Astrocyte (in vitro differentiated cells and primary cell): ENCODE measurements around the gene RALGAPA2. TPM values are rescaled to one million over a fixed set of nuclear protein-coding genes. Genes with fewer than 3 reads are reported as not detected.

Source experiments
- DNase-seq: peaks from one replicate; pipeline ENCODE4 v3.0.0-alpha.2; 2010; ENCODE audit warnings: low read depth
- FAIRE-seq: peaks from 2 replicates; lab custom pipeline; 2011; peaks lifted over from hg19 to GRCh38; lab: Jason Lieb, UNC
- H2AFZ ChIP-seq: 2 replicates; pipeline ENCODE4 v1.6.0; 2012; ENCODE audit warnings: low read depth, low read length, inconsistent platforms
- H3K27ac ChIP-seq: 2 replicates; pipeline ENCODE4 v1.5.1; 2011; ENCODE audit warnings: low read depth, low read length, inconsistent platforms
- H3K27me3 ChIP-seq: 2 replicates; pipeline ENCODE4 v1.6.0; 2011; ENCODE audit warnings: low read length, inconsistent platforms; ENCODE audit not compliant: insufficient read depth
- H3K36me3 ChIP-seq: 2 replicates; pipeline ENCODE4 v1.5.1; 2011; ENCODE audit warnings: low read length, inconsistent platforms; ENCODE audit not compliant: insufficient read depth
- H3K4me1 ChIP-seq: 2 replicates; pipeline ENCODE4 v1.5.1; 2011; ENCODE audit warnings: low read length, inconsistent platforms; ENCODE audit not compliant: insufficient read depth
- H3K4me2 ChIP-seq: 2 replicates; pipeline ENCODE4 v1.6.0; 2012; ENCODE audit warnings: low read length, inconsistent platforms
- H3K4me3 ChIP-seq: 2 replicates; pipeline ENCODE4 v1.5.1; 2011; ENCODE audit warnings: low read depth, mild to moderate bottlenecking, low read length, inconsistent platforms; ENCODE audit not compliant: insufficient read depth
- H3K79me2 ChIP-seq: 2 replicates; pipeline ENCODE4 v1.6.0; 2012; ENCODE audit warnings: mild to moderate bottlenecking, low read length, inconsistent platforms; ENCODE audit not compliant: insufficient read depth
- H3K9ac ChIP-seq: 2 replicates; pipeline ENCODE4 v1.6.0; 2012; ENCODE audit warnings: mild to moderate bottlenecking, low read length, inconsistent platforms
- H3K9me3 ChIP-seq: 2 replicates; pipeline ENCODE4 v1.5.1; 2012; ENCODE audit warnings: low read depth, mild to moderate bottlenecking, low read length, inconsistent platforms; ENCODE audit not compliant: insufficient read depth
- H4K20me1 ChIP-seq: 2 replicates; pipeline ENCODE4 v1.6.0; 2012; ENCODE audit warnings: low read length, inconsistent platforms; ENCODE audit not compliant: insufficient read depth
- H3K27ac Mint-ChIP-seq: one replicate; pipeline ENCODE4 v1.8.0; 2021; ENCODE audit warnings: mild to moderate bottlenecking, mixed read lengths; ENCODE audit not compliant: unreplicated experiment
- H3K27me3 Mint-ChIP-seq: one replicate; pipeline ENCODE4 v1.8.0; 2021; ENCODE audit warnings: low read depth, mixed read lengths; ENCODE audit not compliant: unreplicated experiment
- H3K36me3 Mint-ChIP-seq: one replicate; pipeline ENCODE4 v1.8.0; 2021; ENCODE audit warnings: low read depth, mixed read lengths; ENCODE audit not compliant: unreplicated experiment
- H3K4me1 Mint-ChIP-seq: one replicate; pipeline ENCODE4 v1.8.0; 2021; ENCODE audit warnings: low read depth, mixed read lengths; ENCODE audit not compliant: unreplicated experiment
- H3K4me3 Mint-ChIP-seq: one replicate; pipeline ENCODE4 v1.8.0; 2021; ENCODE audit warnings: mild to moderate bottlenecking, moderate library complexity, mixed read lengths; ENCODE audit not compliant: unreplicated experiment
- H3K9me3 Mint-ChIP-seq: one replicate; pipeline ENCODE4 v1.8.0; 2021; ENCODE audit warnings: mild to moderate bottlenecking, mixed read lengths; ENCODE audit not compliant: unreplicated experiment
- CTCF ChIP-seq: IDR thresholded peaks from 2 replicates; pipeline ENCODE4 v1.5.1; 2011; ENCODE audit warnings: low read depth, mild to moderate bottlenecking, inconsistent platforms, low read length, moderate library complexity; ENCODE audit not compliant: insufficient read depth
- EZH2 ChIP-seq: IDR thresholded peaks from 2 replicates; pipeline ENCODE4 v1.6.1; 2012; ENCODE audit warnings: mild to moderate bottlenecking, low read length, inconsistent platforms; ENCODE audit not compliant: insufficient read depth
- total RNA-seq: library from RNA; stranded (reverse); gene quantifications from 2 replicates; pipeline ENCODE4 v1.2.1, GENCODE V29; 2021

RALGAPA2 gene
- total RNA-seq, 1 donor from 2014 or later = 6.6 TPM

GRCh38 chr20:20487811-20488210 is 224.6 kb downstream of the RALGAPA2 start:
- H4K20me1 ChIP-seq = no peaks in the 10 kb centered on the region
- Mint-ChIP-seq H3K9me3 (peaks cover 11% of the 10 kb centered on the region), H3K36me3 (peaks cover 6% of the 10 kb centered on the region), H3K27me3 (no peaks in the 10 kb centered on the region), H3K4me3 (no peak overlapping the region), H3K27ac (no peak overlapping the region), H3K4me1 (peaks cover 18% of the 10 kb centered on the region)
- H2AFZ ChIP-seq = no peak overlapping the region
- FAIRE-seq (no peak), DNase-seq (peak; percentile 91)
- no peak overlapping the region for H3K4me2 ChIP-seq
- no peak overlapping the region for H3K27ac ChIP-seq
- no peaks in the 10 kb centered on the region for H3K9me3 ChIP-seq
- TF ChIP-seq EZH2 (no peak), CTCF (no peak)
- H3K27me3 ChIP-seq = no peaks in the 10 kb centered on the region
- no peaks in the 10 kb centered on the region for H3K79me2 ChIP-seq
- H3K4me1 ChIP-seq = peaks cover 38% of the 10 kb centered on the region
- no peak overlapping the region for H3K4me3 ChIP-seq
- H3K9ac ChIP-seq = no peak overlapping the region
- H3K36me3 ChIP-seq = no peaks in the 10 kb centered on the region

- H3K27ac ChIP-seq = no peak overlapping the region
- Mint-ChIP-seq H3K4me3 (no peak overlapping the region), H3K4me1 (no peaks in the 10 kb centered on the region), H3K36me3 (peaks cover 9% of the 10 kb centered on the region), H3K9me3 (peaks cover 11% of the 10 kb centered on the region), H3K27ac (no peak overlapping the region), H3K27me3 (no peaks in the 10 kb centered on the region)
- H3K4me2 ChIP-seq = no peak overlapping the region
- H4K20me1 ChIP-seq = no peaks in the 10 kb centered on the region
- no peaks in the 10 kb centered on the region for H3K79me2 ChIP-seq
- H3K27me3 ChIP-seq = no peaks in the 10 kb centered on the region
- H3K36me3 ChIP-seq = no peaks in the 10 kb centered on the region
- H3K9me3 ChIP-seq = no peaks in the 10 kb centered on the region
- peaks cover 10% of the 10 kb centered on the region for H3K4me1 ChIP-seq
- H3K9ac ChIP-seq = no peak overlapping the region
- H2AFZ ChIP-seq = no peak overlapping the region
- H3K4me3 ChIP-seq = no peak overlapping the region
- DNase-seq (no peak), FAIRE-seq (no peak)
- TF ChIP-seq EZH2 (no peak), CTCF (no peak)
Observed at GRCh38 chr20:20483328-20483727, 229.1 kb downstream of the RALGAPA2 start.

GRCh38 chr20:20482453-20482852 is 230.0 kb downstream of the RALGAPA2 start:
- Histone ChIP-seq H3K4me3 (no peak overlapping the region), H3K9ac (no peak overlapping the region), H3K36me3 (no peaks in the 10 kb centered on the region), H3K4me2 (no peak overlapping the region), H3K79me2 (no peaks in the 10 kb centered on the region), H3K9me3 (no peaks in the 10 kb centered on the region), H3K27ac (no peak overlapping the region), H4K20me1 (no peaks in the 10 kb centered on the region), H3K4me1 (peaks cover 5% of the 10 kb centered on the region), H3K27me3 (no peaks in the 10 kb centered on the region), H2AFZ (no peak overlapping the region)
- Mint-ChIP-seq H3K4me3 (no peak overlapping the region), H3K27me3 (no peaks in the 10 kb centered on the region), H3K9me3 (peaks cover 11% of the 10 kb centered on the region), H3K36me3 (peaks cover 9% of the 10 kb centered on the region), H3K4me1 (no peaks in the 10 kb centered on the region), H3K27ac (no peak overlapping the region)
- DNase-seq (no peak), FAIRE-seq (no peak)
- TF ChIP-seq CTCF (no peak), EZH2 (no peak)
